ENCODE data around the gene PARM1.
A peak's percentile ranks its signal among the peaks of the same experiment; 100 is the strongest.

The PARM1 gene

GRCh38 chr4:75063433-75063832, 130.5 kb downstream of the PARM1 start:
- Histone ChIP-seq H4K20me1 (ENCODE audit: insufficient read depth, low read length) (no peaks in the 10 kb centered on the region), H3K9ac (ENCODE audit: low read length) (no peak overlapping the region), H3K79me2 (ENCODE audit: low read length) (no peaks in the 10 kb centered on the region), H3K4me2 (ENCODE audit: low read length) (no peak overlapping the region), H3K4me1 (ENCODE audit: low read length) (no peaks in the 10 kb centered on the region), H3K27ac (ENCODE audit: low read length) (no peak overlapping the region), H3K9me3 (ENCODE audit: insufficient read depth, low read length) (no peaks in the 10 kb centered on the region), H2AFZ (ENCODE audit: low read depth, low read length) (no peak overlapping the region), H3K36me3 (replicated peaks; ENCODE audit: low read depth, low read length) (no peaks in the 10 kb centered on the region), H3K27me3 (ENCODE audit: low read depth, low read length) (no peaks in the 10 kb centered on the region), H3K4me3 (ENCODE audit: low read length) (no peak overlapping the region)
- TF ChIP-seq CTCF (IDR thresholded peaks at IDR 0.05; ENCODE audit: low read depth, low read length), result no peak
- TF ChIP-seq EZH2phosphoT487 (IDR thresholded peaks at IDR 0.05; ENCODE audit: low read depth), result no peak

- H3K27ac ChIP-seq (ENCODE audit: low read length), result no peak overlapping the region
- no peaks in the 10 kb centered on the region for H3K36me3 ChIP-seq (replicated peaks; ENCODE audit: low read depth, low read length)
- H3K9me3 ChIP-seq (ENCODE audit: insufficient read depth, low read length), result no peaks in the 10 kb centered on the region
- no peak for TF ChIP-seq EZH2phosphoT487 (IDR thresholded peaks at IDR 0.05; ENCODE audit: low read depth)
- no peak for TF ChIP-seq CTCF (IDR thresholded peaks at IDR 0.05; ENCODE audit: low read depth, low read length)
- no peaks in the 10 kb centered on the region for H3K79me2 ChIP-seq (ENCODE audit: low read length)
- H3K27me3 ChIP-seq (ENCODE audit: low read depth, low read length), result no peaks in the 10 kb centered on the region
- H3K4me3 ChIP-seq (ENCODE audit: low read length), result no peak overlapping the region
- peaks cover 18% of the 10 kb centered on the region for H3K4me1 ChIP-seq (ENCODE audit: low read length)
- H3K9ac ChIP-seq (ENCODE audit: low read length), result no peak overlapping the region
- H4K20me1 ChIP-seq (ENCODE audit: insufficient read depth, low read length), result no peaks in the 10 kb centered on the region
- H3K4me2 ChIP-seq (ENCODE audit: low read length), result no peak overlapping the region
- no peak overlapping the region for H2AFZ ChIP-seq (ENCODE audit: low read depth, low read length)
These were observed 133.0 kb downstream of the PARM1 start for GRCh38 chr4:75065909-75066308.

- H3K36me3 ChIP-seq (replicated peaks; ENCODE audit: low read depth, low read length), result no peaks in the 10 kb centered on the region
- H2AFZ ChIP-seq (ENCODE audit: low read depth, low read length), result peak overlapping the region; percentile 69
- H3K4me3 ChIP-seq (ENCODE audit: low read length), result peak overlapping the region; percentile 68
- no peaks in the 10 kb centered on the region for H3K27me3 ChIP-seq (ENCODE audit: low read depth, low read length)
- H3K4me2 ChIP-seq (ENCODE audit: low read length), result peak overlapping the region; percentile 95
- H3K27ac ChIP-seq (ENCODE audit: low read length), result peak overlapping the region; percentile 57
- no peaks in the 10 kb centered on the region for H3K79me2 ChIP-seq (ENCODE audit: low read length)
- H3K9ac ChIP-seq (ENCODE audit: low read length), result peak overlapping the region; percentile 50
- H4K20me1 ChIP-seq (ENCODE audit: insufficient read depth, low read length), result no peaks in the 10 kb centered on the region
- no peak for TF ChIP-seq CTCF (IDR thresholded peaks at IDR 0.05; ENCODE audit: low read depth, low read length)
- TF ChIP-seq EZH2phosphoT487 (IDR thresholded peaks at IDR 0.05; ENCODE audit: low read depth), result no peak
- H3K4me1 ChIP-seq (ENCODE audit: low read length), result peaks cover 18% of the 10 kb centered on the region
- no peaks in the 10 kb centered on the region for H3K9me3 ChIP-seq (ENCODE audit: insufficient read depth, low read length)
These were observed 136.7 kb downstream of the PARM1 start for GRCh38 chr4:75069493-75070074.

- Histone ChIP-seq H3K27ac (ENCODE audit: low read length) (no peak overlapping the region), H3K9me3 (ENCODE audit: insufficient read depth, low read length) (no peaks in the 10 kb centered on the region), H3K79me2 (ENCODE audit: low read length) (no peaks in the 10 kb centered on the region), H2AFZ (ENCODE audit: low read depth, low read length) (no peak overlapping the region), H3K9ac (ENCODE audit: low read length) (no peak overlapping the region), H4K20me1 (ENCODE audit: insufficient read depth, low read length) (no peaks in the 10 kb centered on the region), H3K4me1 (ENCODE audit: low read length) (peaks cover 18% of the 10 kb centered on the region), H3K4me2 (ENCODE audit: low read length) (no peak overlapping the region), H3K4me3 (ENCODE audit: low read length) (no peak overlapping the region), H3K36me3 (replicated peaks; ENCODE audit: low read depth, low read length) (no peaks in the 10 kb centered on the region), H3K27me3 (ENCODE audit: low read depth, low read length) (no peaks in the 10 kb centered on the region)
- TF ChIP-seq EZH2phosphoT487 (IDR thresholded peaks at IDR 0.05; ENCODE audit: low read depth), result no peak
- no peak for TF ChIP-seq CTCF (IDR thresholded peaks at IDR 0.05; ENCODE audit: low read depth, low read length)
These were observed 138.4 kb downstream of the PARM1 start for GRCh38 chr4:75071317-75071716.

Data from OCI-LY3 (cell line).